NCI-H345 treated with DMSO at 0.1 percent for 48 hours (cell line): ENCODE results near the gene WDR26.

Source experiments
- DNase-seq: peaks from one replicate; lab custom pipeline; 2025; ENCODE audit not compliant: unreplicated experiment; lab: John Stamatoyannopoulos, UW

The WDR26 gene

GRCh38 chr1:224393294-224393693 lies 41.3 kb downstream of the WDR26 start:
- no peak for DNase-seq

- no peak for DNase-seq
Measured at GRCh38 chr1:224392411-224393249, 42.0 kb downstream of the WDR26 start.

- no peak for DNase-seq
Measured at GRCh38 chr1:224390517-224390916, 44.1 kb downstream of the WDR26 start.

- DNase-seq: no peak
Measured at GRCh38 chr1:224387943-224388342, 46.7 kb downstream of the WDR26 start.

- no peak for DNase-seq
Measured at GRCh38 chr1:224387302-224387912, 47.2 kb downstream of the WDR26 start.

- no peak for DNase-seq
Measured at GRCh38 chr1:224383218-224383617, 51.4 kb downstream of the WDR26 start.

- no peak for DNase-seq
Measured at GRCh38 chr1:224381880-224382548, 52.6 kb downstream of the WDR26 start.

- no peak for DNase-seq
Measured at GRCh38 chr1:224380003-224380402, 54.6 kb downstream of the WDR26 start.

- no peak for DNase-seq
Measured at GRCh38 chr1:224378855-224379631, 55.6 kb downstream of the WDR26 start.

- no peak for DNase-seq
Measured at GRCh38 chr1:224377676-224378006, 57.0 kb downstream of the WDR26 start.

- no peak for DNase-seq
Measured at GRCh38 chr1:224375059-224375458, 59.5 kb downstream of the WDR26 start.

- DNase-seq: no peak
Measured at GRCh38 chr1:224373008-224373590, 61.5 kb downstream of the WDR26 start.

- DNase-seq: no peak
Measured at GRCh38 chr1:224368409-224368808, 66.2 kb downstream of the WDR26 start.

- no peak for DNase-seq
Measured at GRCh38 chr1:224359207-224359606, 75.4 kb downstream of the WDR26 start.

GRCh38 chr1:224358237-224358636 lies 76.4 kb downstream of the WDR26 start:
- DNase-seq: no peak

- no peak for DNase-seq
Measured at GRCh38 chr1:224357626-224358124, 76.9 kb downstream of the WDR26 start.

GRCh38 chr1:224356685-224357625 lies 77.6 kb downstream of the WDR26 start, which contains the start of gene CNIH4:
TSS of gene CNIH4 (plus strand) at chr1:224356879. CDS start at chr1:224356925, 46 bp downstream.
- peak; percentile 92 for DNase-seq

GRCh38 chr1:224353975-224354925 lies 80.3 kb downstream of the WDR26 start:
- no peak for DNase-seq
